Measurements from ENCODE around the gene RHBDF2.

RHBDF2 gene

GRCh38 chr17:76501018-76501826 is at the start of gene RHBDF2:
Gene RHBDF2, minus strand, starts transcription at chr17:76501423. Its CDS starts 19,899 bp downstream, at chr17:76481524.
- DNase-seq, result peak; percentile 96

GRCh38 chr17:76549539-76549938 is 48.3 kb upstream of the RHBDF2 start:
- no peak for DNase-seq

GRCh38 chr17:76549215-76549518 is 47.9 kb upstream of the RHBDF2 start:
- DNase-seq, result no peak

- no peak for DNase-seq
Observed at GRCh38 chr17:76548378-76549214, 47.4 kb upstream of the RHBDF2 start.

GRCh38 chr17:76547642-76548202 is 46.5 kb upstream of the RHBDF2 start:
- DNase-seq, result no peak

- DNase-seq, result peak; percentile 73
Observed at GRCh38 chr17:76547183-76547641, 46.0 kb upstream of the RHBDF2 start.

GRCh38 chr17:76546556-76547182 is 45.4 kb upstream of the RHBDF2 start:
- no peak for DNase-seq

- no peak for DNase-seq
Observed at GRCh38 chr17:76545918-76546555, 44.8 kb upstream of the RHBDF2 start.

GRCh38 chr17:76544546-76545365 is 43.5 kb upstream of the RHBDF2 start:
- DNase-seq, result no peak

GRCh38 chr17:76543826-76544545 is 42.8 kb upstream of the RHBDF2 start:
- no peak for DNase-seq

GRCh38 chr17:76543482-76543825 is 42.2 kb upstream of the RHBDF2 start:
- no peak for DNase-seq

- no peak for DNase-seq
Observed at GRCh38 chr17:76542984-76543383, 41.8 kb upstream of the RHBDF2 start.

GRCh38 chr17:76542566-76542971 is 41.3 kb upstream of the RHBDF2 start:
- no peak for DNase-seq

- DNase-seq, result no peak
Observed at GRCh38 chr17:76541739-76542454, 40.7 kb upstream of the RHBDF2 start.

- DNase-seq, result peak; percentile 31
Observed at GRCh38 chr17:76540381-76541300, 39.4 kb upstream of the RHBDF2 start.

- no peak for DNase-seq
Observed at GRCh38 chr17:76539631-76540271, 38.5 kb upstream of the RHBDF2 start, which contains the start of gene PRCD. Gene PRCD, plus strand, starts transcription at chr17:76540044. Its CDS starts 98 bp downstream, at chr17:76540142.

- DNase-seq, result no peak
Observed at GRCh38 chr17:76538941-76539570, 37.8 kb upstream of the RHBDF2 start.

- no peak for DNase-seq
Observed at GRCh38 chr17:76538281-76538931, 37.2 kb upstream of the RHBDF2 start.
